Loucy (cell line): Measurements from ENCODE around the gene RPIA.

Experiments used
- EZH2phosphoT487 ChIP-seq: fragments of 200-600 bp; IDR thresholded peaks from 2 replicates; pipeline ENCODE4 v1.6.1; 2018; ENCODE audit warnings: antibody characterized with exemption, mild to moderate bottlenecking, moderate library complexity, borderline replicate concordance
- TF ChIP-seq, protein P1 (sequence below): fragments of 200-600 bp; sonication (generic); conservative IDR thresholded peaks from 2 replicates; pipeline ENCODE4 v1.5.1; 2014; ENCODE audit warnings: mild to moderate bottlenecking, antibody characterized with exemption, low read length

DNA sequence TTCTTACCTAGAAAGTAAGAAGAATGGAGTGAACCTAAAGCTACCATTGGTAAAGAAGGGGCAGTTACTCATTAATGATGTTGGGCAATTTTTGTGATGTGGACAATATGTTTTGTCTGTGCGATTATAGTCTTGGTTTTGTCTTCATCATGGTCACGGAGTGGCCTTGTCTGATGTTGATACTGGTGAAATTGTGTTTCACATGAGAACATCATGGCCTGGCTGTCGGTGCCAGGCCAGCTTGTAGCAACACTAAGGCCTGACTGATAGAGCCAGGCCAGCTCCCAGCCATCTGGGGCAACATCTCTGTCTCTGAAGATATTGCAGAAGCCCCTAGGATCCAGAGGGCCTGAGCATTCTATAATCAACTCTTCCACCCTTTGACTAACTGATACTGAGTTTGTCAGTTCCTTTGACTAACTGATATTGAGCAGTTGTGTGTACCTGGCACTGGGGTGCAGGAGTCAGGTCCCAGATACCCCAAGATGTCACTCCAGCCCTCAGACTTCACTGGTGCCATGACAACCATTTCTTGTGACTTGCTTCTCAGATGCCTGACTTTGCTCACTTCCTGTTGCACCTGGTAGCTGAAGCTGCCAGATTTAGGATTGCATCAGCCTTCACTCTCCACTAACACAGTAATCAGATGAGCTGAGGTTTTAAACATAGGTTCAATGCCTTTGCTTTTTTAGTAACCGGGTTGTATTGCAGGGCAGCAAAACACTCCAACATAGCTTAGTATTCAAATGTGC lies 62.5 kb downstream of the RPIA start:
- TF ChIP-seq, protein P1, sequence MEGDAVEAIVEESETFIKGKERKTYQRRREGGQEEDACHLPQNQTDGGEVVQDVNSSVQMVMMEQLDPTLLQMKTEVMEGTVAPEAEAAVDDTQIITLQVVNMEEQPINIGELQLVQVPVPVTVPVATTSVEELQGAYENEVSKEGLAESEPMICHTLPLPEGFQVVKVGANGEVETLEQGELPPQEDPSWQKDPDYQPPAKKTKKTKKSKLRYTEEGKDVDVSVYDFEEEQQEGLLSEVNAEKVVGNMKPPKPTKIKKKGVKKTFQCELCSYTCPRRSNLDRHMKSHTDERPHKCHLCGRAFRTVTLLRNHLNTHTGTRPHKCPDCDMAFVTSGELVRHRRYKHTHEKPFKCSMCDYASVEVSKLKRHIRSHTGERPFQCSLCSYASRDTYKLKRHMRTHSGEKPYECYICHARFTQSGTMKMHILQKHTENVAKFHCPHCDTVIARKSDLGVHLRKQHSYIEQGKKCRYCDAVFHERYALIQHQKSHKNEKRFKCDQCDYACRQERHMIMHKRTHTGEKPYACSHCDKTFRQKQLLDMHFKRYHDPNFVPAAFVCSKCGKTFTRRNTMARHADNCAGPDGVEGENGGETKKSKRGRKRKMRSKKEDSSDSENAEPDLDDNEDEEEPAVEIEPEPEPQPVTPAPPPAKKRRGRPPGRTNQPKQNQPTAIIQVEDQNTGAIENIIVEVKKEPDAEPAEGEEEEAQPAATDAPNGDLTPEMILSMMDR, result no peak
- TF ChIP-seq EZH2phosphoT487, result no peak
